ENCODE data around the gene EXOG. TPM values are rescaled to one million over a fixed set of nuclear protein-coding genes. Genes with fewer than 3 reads are reported as not detected.
A peak's percentile ranks its signal among the peaks of the same experiment; 100 is the strongest.

Gene EXOG
- total RNA-seq, 1 experiment from 2014 or later, result 8.7 TPM

DNA sequence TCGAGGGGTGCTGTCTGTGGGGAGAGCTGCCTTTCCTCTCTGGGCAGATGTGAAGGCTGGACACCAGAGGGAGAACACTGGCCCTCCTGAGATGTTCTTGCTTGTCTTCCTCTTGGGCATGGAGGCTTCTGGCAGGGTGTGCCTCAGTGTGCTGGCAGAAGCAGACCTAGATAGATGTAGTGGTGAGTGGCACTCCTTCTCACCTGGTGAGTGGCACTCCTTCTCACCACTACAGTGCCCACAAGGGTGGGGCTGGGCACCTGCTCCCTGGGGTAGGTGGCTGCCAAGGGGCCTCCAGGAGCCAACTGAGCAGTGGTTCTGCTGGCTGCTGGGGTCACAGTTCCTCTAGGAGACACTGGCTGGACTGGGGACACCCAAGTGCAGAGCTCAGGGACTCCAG lies 23.8 kb upstream of the EXOG start:
- no peak for DNase-seq (ENCODE audit: low spot score)

DNA sequence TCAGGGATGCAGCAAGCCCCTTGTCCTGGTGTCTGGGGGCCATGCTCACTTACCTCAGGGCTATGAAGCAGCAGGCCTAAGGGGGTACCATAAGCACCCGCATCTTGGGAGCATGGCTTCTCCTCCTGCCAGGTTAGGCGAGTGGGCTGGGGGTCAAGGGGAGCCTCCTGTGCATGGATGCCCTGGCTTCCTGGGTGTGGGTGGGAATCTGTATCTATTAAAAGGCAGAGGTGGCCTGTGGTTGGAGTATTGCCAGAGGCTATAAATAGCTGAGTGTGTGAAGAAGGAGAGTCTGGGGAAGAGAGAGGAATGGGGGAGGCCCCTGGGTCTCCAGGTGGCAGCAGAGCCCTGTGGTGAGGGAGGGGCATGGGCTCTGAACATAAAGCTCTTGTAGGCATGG lies 22.9 kb upstream of the EXOG start:
- no peak for DNase-seq (ENCODE audit: low spot score)

DNA sequence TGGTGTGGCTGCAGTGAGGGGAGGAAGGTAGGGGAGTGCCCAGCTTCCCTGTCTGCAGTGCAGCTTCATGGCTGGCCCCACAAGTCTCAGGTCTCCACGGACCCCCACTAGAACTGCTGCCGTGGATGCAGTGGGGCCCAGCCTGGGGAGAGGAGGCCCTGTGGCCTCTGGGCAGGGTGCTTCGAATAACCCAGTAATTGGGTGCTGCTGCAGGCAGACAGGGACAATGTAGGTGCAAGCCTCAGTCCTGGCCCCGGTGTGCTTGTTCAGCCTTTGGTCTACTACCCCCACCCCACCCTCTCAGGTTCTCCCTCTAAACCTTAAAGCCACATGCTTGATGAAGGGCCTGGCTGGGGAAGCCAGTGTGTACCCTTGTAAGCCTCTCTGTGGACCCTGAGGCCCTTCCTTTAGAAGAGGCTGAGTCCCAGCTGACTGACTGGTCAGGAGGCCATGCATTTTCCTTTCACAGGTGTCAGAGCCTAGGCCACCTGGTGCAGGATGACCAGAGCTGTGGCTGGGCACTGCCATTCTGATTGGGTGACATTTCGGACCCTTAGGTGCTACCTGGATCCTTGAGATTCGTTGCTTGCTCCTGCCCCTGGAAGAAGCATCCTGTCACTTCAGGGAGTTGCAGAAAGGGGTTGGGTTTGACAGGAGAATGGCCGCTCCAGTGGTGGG lies 21.1 kb upstream of the EXOG start:
- DNase-seq (ENCODE audit: low spot score), result no peak

DNA sequence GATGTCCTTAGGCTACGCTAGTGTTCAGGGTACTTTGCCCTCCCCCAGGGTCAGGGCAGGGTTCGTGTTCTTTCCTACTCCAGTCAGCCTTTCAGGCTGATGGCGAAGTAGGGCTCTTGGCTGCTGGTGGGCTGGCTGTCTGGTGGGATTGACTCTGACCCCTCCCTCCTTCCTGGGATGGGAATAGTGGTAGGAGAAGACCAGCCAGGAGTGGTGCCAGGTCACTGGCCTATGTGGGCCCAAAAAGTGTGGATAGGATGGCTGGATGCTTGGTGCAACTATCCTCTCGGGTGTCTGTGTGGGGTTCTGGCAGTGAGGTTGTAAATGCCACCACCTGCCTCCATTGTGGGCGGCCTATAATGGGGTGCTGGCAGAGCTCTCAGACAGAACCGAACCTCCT lies 20.4 kb upstream of the EXOG start:
- DNase-seq (ENCODE audit: low spot score), result no peak

- no peak for DNase-seq (ENCODE audit: low spot score)
Observed at GRCh38 chr3:38476157-38476756, 19.9 kb upstream of the EXOG start.

DNA sequence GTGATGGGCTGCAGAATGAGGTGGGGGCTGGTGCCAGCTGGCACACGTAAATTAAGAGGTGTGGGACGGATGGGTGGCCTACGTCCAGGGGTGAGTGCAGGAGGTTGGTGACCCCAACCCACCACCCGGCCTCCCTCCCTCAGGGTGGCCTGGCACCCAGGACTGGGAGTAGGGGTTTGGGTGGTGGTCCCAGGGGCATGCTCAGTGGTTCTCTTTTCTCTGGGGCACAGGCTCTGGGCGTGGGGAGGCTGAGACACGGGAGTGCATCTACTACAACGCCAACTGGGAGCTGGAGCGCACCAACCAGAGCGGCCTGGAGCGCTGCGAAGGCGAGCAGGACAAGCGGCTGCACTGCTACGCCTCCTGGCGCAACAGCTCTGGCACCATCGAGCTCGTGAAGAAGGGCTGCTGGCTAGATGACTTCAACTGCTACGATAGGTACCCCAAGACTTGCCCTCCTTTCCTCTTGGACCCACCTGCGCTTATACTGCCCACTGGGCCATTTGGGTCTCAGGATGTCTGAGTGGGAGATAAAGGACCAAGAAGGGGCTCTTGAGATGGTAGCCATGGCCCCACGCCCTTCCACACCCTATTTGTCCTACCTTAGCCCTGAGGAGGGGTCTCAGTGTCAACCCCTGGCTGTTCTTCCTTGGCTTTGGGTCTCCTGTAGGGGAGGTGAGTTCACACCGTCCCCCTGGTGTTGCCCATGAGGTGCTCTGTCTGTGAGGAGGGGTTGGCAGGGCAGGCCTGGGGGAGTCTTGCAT lies 18.9 kb upstream of the EXOG start:
- no peak for DNase-seq (ENCODE audit: low spot score)

DNA sequence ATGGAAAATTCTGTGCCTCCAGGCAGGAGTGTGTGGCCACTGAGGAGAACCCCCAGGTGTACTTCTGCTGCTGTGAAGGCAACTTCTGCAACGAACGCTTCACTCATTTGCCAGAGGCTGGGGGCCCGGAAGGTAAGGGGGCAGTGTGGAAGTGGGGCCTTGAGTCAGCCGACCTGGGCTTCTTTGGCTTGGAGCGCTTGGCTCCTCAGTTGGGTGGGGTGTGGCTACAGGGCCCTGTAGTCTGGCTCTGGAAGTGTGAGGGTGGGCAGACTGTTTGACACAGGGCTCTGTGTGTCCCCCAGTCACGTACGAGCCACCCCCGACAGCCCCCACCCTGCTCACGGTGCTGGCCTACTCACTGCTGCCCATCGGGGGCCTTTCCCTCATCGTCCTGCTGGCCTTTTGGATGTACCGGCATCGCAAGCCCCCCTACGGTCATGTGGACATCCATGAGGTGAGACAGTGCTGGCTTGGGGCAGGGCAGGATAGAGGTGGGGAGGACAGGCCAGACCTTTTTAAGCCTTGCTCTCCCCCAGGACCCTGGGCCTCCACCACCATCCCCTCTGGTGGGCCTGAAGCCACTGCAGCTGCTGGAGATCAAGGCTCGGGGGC lies 18.2 kb upstream of the EXOG start:
- no peak for DNase-seq (ENCODE audit: low spot score)

GRCh38 chr3:38478901-38479300 lies 17.2 kb upstream of the EXOG start:
- no peak for DNase-seq (ENCODE audit: low spot score)

DNA sequence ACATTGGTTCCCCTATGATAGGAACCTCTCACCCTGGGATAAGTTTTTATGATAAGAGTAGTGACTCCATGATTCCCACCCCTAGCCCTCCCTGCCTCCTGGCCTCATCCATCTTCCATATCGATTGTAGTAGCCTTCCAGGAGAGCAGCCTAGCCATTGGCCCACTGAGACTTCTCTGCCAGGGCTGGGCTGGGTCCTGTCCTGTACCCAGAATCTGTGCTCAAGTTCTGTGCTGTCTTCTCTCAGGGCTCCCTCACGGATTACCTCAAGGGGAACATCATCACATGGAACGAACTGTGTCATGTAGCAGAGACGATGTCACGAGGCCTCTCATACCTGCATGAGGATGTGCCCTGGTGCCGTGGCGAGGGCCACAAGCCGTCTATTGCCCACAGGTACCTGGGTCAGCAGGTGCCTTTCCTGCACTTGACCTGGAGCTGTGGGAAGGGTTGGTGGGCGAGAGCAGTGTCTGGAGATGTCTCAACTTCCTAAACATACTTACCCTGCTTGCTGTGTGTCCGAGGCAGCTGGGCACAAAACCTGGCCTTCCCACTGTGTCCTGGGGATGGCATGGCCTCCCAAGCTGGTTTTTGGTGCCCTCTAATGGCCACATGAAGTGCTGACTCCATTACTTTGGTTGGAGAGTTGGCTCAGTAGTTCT lies 16.6 kb upstream of the EXOG start:
- peak; percentile 42 for DNase-seq (ENCODE audit: low spot score)

DNA sequence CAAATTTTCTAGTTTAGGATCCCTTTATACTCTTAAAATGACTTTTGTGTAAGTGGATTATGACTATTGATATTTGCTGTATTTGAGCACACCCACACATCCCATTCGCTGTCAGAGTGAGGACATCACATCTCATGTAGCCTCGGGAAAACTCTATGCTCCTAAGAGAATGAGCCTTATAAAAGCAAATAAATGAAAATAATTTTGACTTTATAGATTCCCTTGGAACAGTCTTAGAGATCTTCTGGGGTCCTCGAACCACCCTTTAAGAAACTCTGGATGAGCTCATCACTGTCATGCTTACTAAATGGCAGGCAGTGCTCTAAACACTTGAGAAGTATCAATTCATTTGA lies 16.1 kb upstream of the EXOG start:
- DNase-seq (ENCODE audit: low spot score), result no peak

DNA sequence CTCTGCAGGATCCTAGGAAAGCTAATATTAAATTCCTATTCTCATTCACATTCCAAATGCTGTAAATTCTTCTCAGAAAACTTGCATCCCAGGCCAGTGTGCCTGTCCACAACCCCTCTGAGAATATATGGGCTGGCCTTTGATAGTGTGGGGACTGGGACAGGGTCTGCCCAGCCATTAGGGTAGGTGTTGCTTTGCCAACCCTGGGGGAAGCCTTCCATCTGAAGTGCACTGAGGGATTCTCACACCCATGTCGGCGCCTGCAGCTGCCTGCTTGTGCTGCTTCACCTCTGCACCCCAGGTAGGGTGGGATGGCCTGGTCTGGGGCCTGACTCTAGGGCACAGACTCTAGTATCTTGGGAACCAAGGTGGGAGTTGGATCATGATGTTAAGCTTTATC lies 15.2 kb upstream of the EXOG start:
- no peak for DNase-seq (ENCODE audit: low spot score)

GRCh38 chr3:38482951-38483350 lies 13.2 kb upstream of the EXOG start:
- no peak for DNase-seq (ENCODE audit: low spot score)

DNA sequence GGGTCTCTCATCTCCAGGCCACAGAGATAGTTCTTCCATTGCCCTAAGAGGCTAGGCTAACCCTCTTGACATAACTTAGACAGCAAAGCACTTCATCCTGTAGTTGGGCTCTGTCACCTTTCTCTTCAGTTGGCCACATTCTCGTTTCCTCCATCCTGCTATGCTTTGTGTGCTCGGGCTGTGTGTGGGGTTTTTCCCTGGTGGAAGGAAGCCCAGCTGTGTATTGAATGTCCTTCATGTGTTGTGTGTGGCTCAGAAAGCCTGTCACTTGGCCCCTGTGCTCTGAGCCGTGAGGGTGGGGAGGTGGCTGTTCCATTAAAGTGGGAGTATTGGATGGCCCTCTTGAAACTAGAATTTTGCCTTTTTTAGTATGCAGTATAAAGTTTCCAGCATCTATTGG lies 8.8 kb upstream of the EXOG start:
- DNase-seq (ENCODE audit: low spot score), result no peak

GRCh38 chr3:38488949-38489348 lies 7.2 kb upstream of the EXOG start:
- DNase-seq (ENCODE audit: low spot score), result no peak

GRCh38 chr3:38489766-38490165 lies 6.4 kb upstream of the EXOG start:
- DNase-seq (ENCODE audit: low spot score), result no peak

DNA sequence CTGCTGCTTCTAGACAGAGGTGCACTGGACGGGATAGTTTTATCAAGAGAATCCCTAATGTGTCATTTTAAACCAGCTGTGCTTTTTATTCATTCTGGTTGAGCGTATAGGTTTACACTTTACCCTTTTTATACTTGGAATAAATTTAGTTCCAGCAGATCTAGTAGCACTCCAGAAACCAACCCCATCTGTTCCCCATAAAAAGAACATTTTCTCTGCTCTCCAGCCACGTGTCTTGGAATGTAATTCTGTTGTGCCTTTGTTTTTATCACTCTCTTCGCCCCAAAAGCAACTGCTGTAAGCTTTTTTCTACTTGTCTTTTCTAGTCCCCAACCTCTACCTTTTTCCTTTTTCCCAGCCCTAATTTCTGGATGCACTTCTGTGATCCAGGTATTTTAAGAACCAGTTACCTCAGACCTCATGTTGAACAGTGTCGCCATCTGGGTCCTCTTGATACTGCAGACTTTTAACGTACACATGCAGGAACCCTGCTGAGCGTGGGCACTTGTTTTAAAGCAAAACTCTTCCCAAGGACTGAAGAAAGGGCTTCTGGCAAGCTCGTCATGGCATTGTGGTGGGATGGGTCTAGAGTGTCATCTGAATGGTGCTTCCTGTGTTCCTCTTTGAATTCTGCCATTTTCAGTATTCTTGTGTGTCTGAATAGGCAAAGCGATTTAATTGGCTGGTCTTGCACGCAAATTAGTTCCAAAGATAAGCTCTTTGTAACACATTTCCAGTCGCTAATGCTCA lies 5.7 kb upstream of the EXOG start:
- DNase-seq (ENCODE audit: low spot score), result no peak

DNA sequence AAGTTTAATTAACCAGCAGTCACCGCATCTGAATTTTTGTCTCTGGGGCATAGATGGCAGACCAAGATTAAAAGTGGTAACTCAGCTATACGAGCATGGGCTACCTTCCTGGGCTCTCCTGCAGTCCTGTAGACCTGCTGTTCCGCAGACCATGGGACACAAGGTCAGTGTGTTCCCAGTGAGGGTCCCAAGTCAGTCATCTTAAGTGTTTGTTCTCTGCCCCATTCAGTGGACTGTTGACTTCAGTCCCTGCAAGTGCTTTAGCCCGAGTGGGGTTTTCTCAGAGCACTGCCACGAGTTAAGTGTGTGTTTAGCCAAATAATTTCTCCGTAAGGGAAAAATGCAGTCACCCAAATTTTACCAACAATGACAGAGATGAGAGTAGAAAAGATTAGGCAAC lies 4.9 kb upstream of the EXOG start:
- no peak for DNase-seq (ENCODE audit: low spot score)

- no peak for DNase-seq (ENCODE audit: low spot score)
Observed at GRCh38 chr3:38493031-38493430, 3.1 kb upstream of the EXOG start.

DNA sequence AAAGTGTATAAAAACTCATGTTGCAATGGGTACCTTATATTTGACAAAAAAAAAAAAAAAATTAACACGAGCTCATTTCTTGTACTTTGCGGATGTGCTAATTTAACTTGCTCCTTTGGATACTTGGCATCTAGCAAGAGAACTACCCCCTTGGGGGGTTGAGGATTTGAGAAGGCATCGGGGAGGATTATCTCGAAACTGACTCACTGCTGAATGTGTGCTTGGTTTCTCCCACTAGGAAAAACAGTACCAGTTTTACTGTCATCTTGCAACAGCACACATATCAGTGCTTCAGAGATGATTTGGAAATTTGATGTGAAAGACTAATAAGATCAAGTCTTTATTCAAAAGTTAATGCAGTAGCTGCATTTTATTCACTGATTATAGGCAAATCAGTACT lies 891 bp downstream of the EXOG start:
- DNase-seq (ENCODE audit: low spot score), result no peak

- DNase-seq (ENCODE audit: low spot score), result no peak
Observed at GRCh38 chr3:38500688-38501417, 4.7 kb downstream of the EXOG start.

GRCh38 chr3:38507120-38507519 lies 11.0 kb downstream of the EXOG start:
- DNase-seq (ENCODE audit: low spot score), result no peak

Data from H4 (cell line).